Endothelial cell of umbilical vein (primary cell): ENCODE measurements around the gene HCLS1. TPM values are rescaled to one million over a fixed set of nuclear protein-coding genes. Genes with fewer than 3 reads are reported as not detected.

Source experiments
- BruUV-seq: library from RNA; stranded (reverse); fragments of 400-500 nt; replicated peaks from 2 replicates; lab custom pipeline; 2021; lab: Mats Ljungman, UMichigan
- CTCF ChIA-PET: fragments of 300-600, 350-600 bp; sonication (Branson Sonifier 250); formaldehyde crosslinking; loops from one replicate; lab custom pipeline; 2021; ENCODE audit warnings: antibody characterized with exemption, inconsistent platforms; lab: Charles Lee
- POLR2A ChIA-PET: fragments of 300-600, 350-600 bp; sonication (Branson Sonifier 250); formaldehyde crosslinking; loops from one replicate; lab custom pipeline; 2021; ENCODE audit warnings: antibody characterized with exemption, inconsistent platforms; lab: Charles Lee
- DNase-seq: peaks from one replicate; pipeline ENCODE4 v3.0.0-alpha.2; 2011; ENCODE audit warnings: low read depth, low spot score
- FAIRE-seq: peaks from 2 replicates; lab custom pipeline; 2011; peaks lifted over from hg19 to GRCh38; lab: Jason Lieb, UNC
- H2AFZ ChIP-seq: 2 replicates; pipeline ENCODE4 v1.6.0; 2012; ENCODE audit warnings: low read depth, low read length, control low read depth, inconsistent platforms
- H3K27ac ChIP-seq: 2 replicates; pipeline ENCODE4 v1.5.1; 2011; ENCODE audit warnings: low read depth, mild to moderate bottlenecking, control low read depth, low read length, moderate library complexity; ENCODE audit not compliant: insufficient read depth
- H3K27me3 ChIP-seq, 2 experiments: 2 replicates each; pipeline versions ENCODE4 v1.6.0 to v1.6.1; 2011; ENCODE audit warnings: low read length in 2 of 2, mixed read lengths in 1 of 2; ENCODE audit not compliant: control insufficient read depth in 2 of 2, insufficient read depth in 2 of 2
- H3K36me3 ChIP-seq, 2 experiments: 2 replicates in 1 of 2; 3 replicates in 1 of 2; pipeline ENCODE4 v1.5.1; 2011; ENCODE audit warnings: low read length in 2 of 2, mild to moderate bottlenecking in 1 of 2, moderate library complexity in 1 of 2; ENCODE audit not compliant: control insufficient read depth in 2 of 2, insufficient read depth in 2 of 2; ENCODE audit errors: extremely low read depth in 1 of 2
- H3K4me1 ChIP-seq: 3 replicates; pipeline ENCODE4 v1.5.1; 2011; ENCODE audit warnings: mild to moderate bottlenecking, low read length; ENCODE audit not compliant: control insufficient read depth, insufficient read depth; ENCODE audit errors: extremely low read depth
- H3K4me2 ChIP-seq: 2 replicates; pipeline ENCODE4 v1.6.1; 2011; ENCODE audit warnings: low read length, control low read depth, mixed read lengths; ENCODE audit not compliant: insufficient read depth
- H3K4me3 ChIP-seq, 3 experiments: fragments of 200-600 bp in 1 of 3; sonication (generic), shearing (Covaris generic) in 1 of 3; replicated peaks in 1 of 3; 2 replicates each; pipeline ENCODE4 v1.5.1; 2011 to 2016; ENCODE audit warnings: control low read depth in 3 of 3, low read length in 3 of 3, mild to moderate bottlenecking in 2 of 3, inconsistent platforms in 1 of 3, low read depth in 1 of 3, moderate library complexity in 1 of 3; ENCODE audit not compliant: insufficient read depth in 1 of 3
- H3K79me2 ChIP-seq: 2 replicates; pipeline ENCODE4 v1.6.0; 2012; ENCODE audit warnings: low read length, inconsistent platforms; ENCODE audit not compliant: control insufficient read depth, insufficient read depth
- H3K9ac ChIP-seq: replicated peaks from 2 replicates; pipeline ENCODE3; 2011; ENCODE audit warnings: low read length, control low read depth; ENCODE audit not compliant: insufficient read depth; ENCODE audit errors: extremely low read depth
- H3K9me1 ChIP-seq: replicated peaks from 3 replicates; pipeline ENCODE4 v1.6.0; 2011; ENCODE audit warnings: mild to moderate bottlenecking, low read length; ENCODE audit not compliant: control insufficient read depth, insufficient read depth; ENCODE audit errors: extremely low read depth
- H3K9me3 ChIP-seq: replicated peaks from 2 replicates; pipeline ENCODE4 v1.5.1; 2012; ENCODE audit warnings: low read length, inconsistent platforms; ENCODE audit not compliant: control insufficient read depth, insufficient read depth
- H4K20me1 ChIP-seq: replicated peaks from 2 replicates; pipeline ENCODE3; 2011; ENCODE audit warnings: mild to moderate bottlenecking, low read length; ENCODE audit not compliant: control insufficient read depth, insufficient read depth; ENCODE audit errors: extremely low read depth
- CTCF ChIP-seq, 2 donors: IDR thresholded peaks; 1 replicate in 1 of 2; 2 replicates in 1 of 2; pipeline ENCODE4 v1.5.1; 2011; ENCODE audit warnings: low read length in 2 of 2, mild to moderate bottlenecking in 2 of 2, moderate library complexity in 2 of 2, control low read depth in 1 of 2, inconsistent platforms in 1 of 2, low read depth in 1 of 2; ENCODE audit not compliant: insufficient read depth in 1 of 2; ENCODE audit errors: extremely low read depth in 1 of 2
- FOS ChIP-seq: IDR thresholded peaks from 2 replicates; pipeline ENCODE4 v1.6.1; 2011; ENCODE audit warnings: mild to moderate bottlenecking, low read length, moderate library complexity, borderline replicate concordance; ENCODE audit not compliant: insufficient read depth
- GATA2 ChIP-seq: IDR thresholded peaks from 2 replicates; pipeline ENCODE4 v1.7.0; 2011; ENCODE audit warnings: low read depth, mild to moderate bottlenecking, moderate library complexity, mixed read lengths, low read length; ENCODE audit not compliant: insufficient read length, insufficient read depth
- JUN ChIP-seq: IDR thresholded peaks from 2 replicates; pipeline ENCODE4 v1.6.1; 2011; ENCODE audit warnings: borderline replicate concordance, low read depth; ENCODE audit not compliant: insufficient read length, insufficient read depth
- MYC ChIP-seq: IDR thresholded peaks from one replicate; pipeline ENCODE4 v1.6.1; 2011; ENCODE audit warnings: mild to moderate bottlenecking, low read depth, low read length
- POLR2A ChIP-seq: IDR thresholded peaks from 2 replicates; pipeline ENCODE4 v1.6.1; 2012; ENCODE audit warnings: low read depth, mild to moderate bottlenecking, control low read depth, low read length
- dilution Hi-C: fragments of 300-500 bp; cut with MboI; formaldehyde crosslinking; loops from one replicate; pipeline ENCODE4 v1.15.0; 2019; ENCODE audit warnings: low sequenced_read_pairs; ENCODE audit not compliant: extremely low pct_ligation_motif_present
- intact Hi-C: fragments of 100-400 bp; cut with micrococcal nuclease; formaldehyde crosslinking; loops from one replicate; pipeline ENCODE4 v1.10.0; 2022
- polyA plus RNA-seq, 4 experiments: library from polyadenylated mRNA; depleted of rRNA in 3 of 4; stranded (reverse) in 3 of 4; unstranded in 1 of 4; fragments of >200 nt; gene quantifications; 2 replicates each; pipeline versions ENCODE4 v1.2.1 to v1.2.3, GENCODE V29; 2011 to 2012; ENCODE audit warnings: missing spikeins in 1 of 4
- total RNA-seq: library from RNA; stranded (reverse); gene quantifications from 2 replicates; pipeline ENCODE4 v1.2.3, GENCODE V29; 2021

The HCLS1 gene
- total and polyA plus RNA-seq, 2 donors (not counting 3 experiments of a cell fraction or from before 2014, with no cell fraction given): 51.9 to 63.5 TPM

DNA sequence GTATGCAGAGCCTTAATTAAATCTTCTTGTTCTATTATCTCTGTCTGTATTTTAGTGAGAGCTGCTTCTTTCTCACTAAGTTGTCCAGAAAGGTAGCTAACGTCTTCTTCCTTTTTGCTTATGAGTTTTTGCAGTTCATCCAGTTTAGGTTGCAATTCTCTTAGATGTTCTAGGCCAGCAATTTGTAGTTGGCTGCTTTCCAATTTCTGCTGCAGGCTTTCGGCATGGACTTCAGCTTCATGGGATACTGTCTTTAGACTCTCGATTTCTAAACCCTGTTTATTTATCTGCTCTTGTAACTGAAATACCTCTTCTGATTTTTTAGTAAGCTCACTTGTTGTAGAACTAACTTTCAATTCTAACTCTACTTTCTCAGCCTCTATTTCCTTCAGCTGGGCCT, 35.5 kb upstream of the HCLS1 start:
- TF ChIP-seq FOS (no peak), JUN (no peak), GATA2 (no peak), POLR2A (no peak), MYC (no peak), CTCF (IDR thresholded peaks at IDR 0.05; ENCODE audit: extremely low read depth in 1 of 2, insufficient read depth in 1 of 2, low read depth in 1 of 2, low read length in 2 of 2) (no peak)
- H3K4me1 ChIP-seq: no peaks in the 10 kb centered on the region
- H3K9me3 ChIP-seq: no peaks in the 10 kb centered on the region
- no peaks in the 10 kb centered on the region for H3K79me2 ChIP-seq
- H3K27ac ChIP-seq: no peak overlapping the region
- no TSS peak for BruUV-seq
- H4K20me1 ChIP-seq: no peaks in the 10 kb centered on the region
- FAIRE-seq: no peak
- no peak for DNase-seq
- H3K9me1 ChIP-seq: no peaks in the 10 kb centered on the region
- ChIA-PET POLR2A (no interaction called here), CTCF (interaction anchor here (0.8 to 1.0 kb wide), 3 partner anchors 13 to 34 kb away, joined by 3 to 4 read pairs (median 3); no protein-coding TSS in a partner anchor)
- no peaks in the 10 kb centered on the region for H3K27me3 ChIP-seq
- no peak overlapping the region for H3K9ac ChIP-seq
- intact Hi-C loops (no loop called here), dilution Hi-C loops (no loop called here)
- H3K4me3 ChIP-seq: no peak overlapping the region
- no peak overlapping the region for H3K4me2 ChIP-seq
- H2AFZ ChIP-seq: no peak overlapping the region
- H3K36me3 ChIP-seq: peaks cover 11 to 20% of the 10 kb centered on the region in 2 experiments
